ENCODE data around the gene IGIP.
A peak's percentile ranks its signal among the peaks of the same experiment; 100 is the strongest.

IGIP gene

DNA sequence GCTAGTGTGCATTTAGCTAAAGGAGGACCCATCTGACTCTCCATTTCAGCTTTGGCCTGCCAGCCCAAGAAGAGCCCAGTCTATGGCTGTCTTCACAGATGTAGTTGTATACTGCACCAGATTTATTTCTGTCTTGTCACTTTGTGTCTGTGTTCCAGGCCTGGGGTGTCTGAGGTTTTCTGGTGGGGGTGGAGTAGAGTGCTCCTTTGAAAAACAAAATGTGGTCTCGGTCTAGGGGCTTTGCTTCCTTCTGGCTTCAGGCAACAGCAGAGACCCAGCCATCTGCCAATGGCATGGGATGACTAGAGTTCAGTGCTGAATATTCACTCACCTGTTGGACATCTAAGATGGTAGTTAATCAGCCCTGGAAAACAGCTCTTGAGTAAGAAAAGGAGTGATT lies 10.9 kb downstream of the IGIP start:
- no peak overlapping the region for H3K4me3 ChIP-seq (ENCODE audit: low read depth, low read length)
- TF ChIP-seq, protein P1, sequence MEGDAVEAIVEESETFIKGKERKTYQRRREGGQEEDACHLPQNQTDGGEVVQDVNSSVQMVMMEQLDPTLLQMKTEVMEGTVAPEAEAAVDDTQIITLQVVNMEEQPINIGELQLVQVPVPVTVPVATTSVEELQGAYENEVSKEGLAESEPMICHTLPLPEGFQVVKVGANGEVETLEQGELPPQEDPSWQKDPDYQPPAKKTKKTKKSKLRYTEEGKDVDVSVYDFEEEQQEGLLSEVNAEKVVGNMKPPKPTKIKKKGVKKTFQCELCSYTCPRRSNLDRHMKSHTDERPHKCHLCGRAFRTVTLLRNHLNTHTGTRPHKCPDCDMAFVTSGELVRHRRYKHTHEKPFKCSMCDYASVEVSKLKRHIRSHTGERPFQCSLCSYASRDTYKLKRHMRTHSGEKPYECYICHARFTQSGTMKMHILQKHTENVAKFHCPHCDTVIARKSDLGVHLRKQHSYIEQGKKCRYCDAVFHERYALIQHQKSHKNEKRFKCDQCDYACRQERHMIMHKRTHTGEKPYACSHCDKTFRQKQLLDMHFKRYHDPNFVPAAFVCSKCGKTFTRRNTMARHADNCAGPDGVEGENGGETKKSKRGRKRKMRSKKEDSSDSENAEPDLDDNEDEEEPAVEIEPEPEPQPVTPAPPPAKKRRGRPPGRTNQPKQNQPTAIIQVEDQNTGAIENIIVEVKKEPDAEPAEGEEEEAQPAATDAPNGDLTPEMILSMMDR (IDR thresholded peaks at IDR 0.05; ENCODE audit: borderline replicate concordance, insufficient read depth, low read depth, low read length), result no peak

DNA sequence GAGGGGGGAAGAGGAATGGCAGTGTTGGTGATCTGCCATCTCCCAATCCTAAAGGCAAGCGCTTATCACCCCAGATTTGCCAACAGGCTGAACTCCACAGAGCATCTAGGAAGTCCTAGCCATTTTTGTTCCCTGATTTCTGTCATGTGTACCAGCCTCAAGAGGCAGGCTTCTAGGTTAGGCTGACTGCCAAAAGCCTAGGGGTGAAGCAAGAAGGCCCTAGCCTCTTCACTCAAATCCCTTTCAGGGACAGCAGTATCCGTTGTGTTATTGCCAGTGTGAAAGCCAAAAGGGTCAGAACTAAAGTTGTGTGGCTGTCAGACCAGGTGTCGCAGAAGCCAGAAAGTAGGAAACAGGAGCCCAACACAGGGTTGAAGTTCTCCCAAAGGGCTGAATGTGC lies 14.7 kb downstream of the IGIP start:
- TF ChIP-seq, protein P1 (IDR thresholded peaks at IDR 0.05; ENCODE audit: borderline replicate concordance, insufficient read depth, low read depth, low read length), result no peak

DNA sequence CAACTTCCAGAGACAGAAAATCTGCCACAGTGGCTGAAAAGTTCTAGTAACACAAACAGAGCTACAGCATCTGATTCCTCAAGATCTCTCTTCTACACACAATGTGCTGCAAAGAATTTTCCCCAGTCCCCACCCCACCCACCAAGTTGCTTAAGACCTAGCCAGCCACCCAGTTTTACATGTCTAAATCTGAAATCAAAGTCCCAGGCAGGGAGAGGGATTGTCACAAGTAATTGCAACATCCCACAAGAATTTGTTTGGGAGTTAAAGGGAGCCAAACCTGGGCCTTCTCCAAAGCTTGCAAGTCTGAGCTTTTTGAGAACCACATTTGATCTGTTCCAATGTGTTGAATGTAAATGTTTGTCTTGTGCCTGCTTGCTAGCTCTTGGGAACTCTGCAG lies 15.5 kb downstream of the IGIP start:
- no peak overlapping the region for H3K4me3 ChIP-seq (ENCODE audit: low read depth, low read length)
- TF ChIP-seq, protein P1 (IDR thresholded peaks at IDR 0.05; ENCODE audit: borderline replicate concordance, insufficient read depth, low read depth, low read length), result no peak

More for the DNA sequence above, 14.7 kb downstream of the IGIP start:
- no peak overlapping the region for H3K4me3 ChIP-seq (ENCODE audit: low read depth, low read length)

DNA sequence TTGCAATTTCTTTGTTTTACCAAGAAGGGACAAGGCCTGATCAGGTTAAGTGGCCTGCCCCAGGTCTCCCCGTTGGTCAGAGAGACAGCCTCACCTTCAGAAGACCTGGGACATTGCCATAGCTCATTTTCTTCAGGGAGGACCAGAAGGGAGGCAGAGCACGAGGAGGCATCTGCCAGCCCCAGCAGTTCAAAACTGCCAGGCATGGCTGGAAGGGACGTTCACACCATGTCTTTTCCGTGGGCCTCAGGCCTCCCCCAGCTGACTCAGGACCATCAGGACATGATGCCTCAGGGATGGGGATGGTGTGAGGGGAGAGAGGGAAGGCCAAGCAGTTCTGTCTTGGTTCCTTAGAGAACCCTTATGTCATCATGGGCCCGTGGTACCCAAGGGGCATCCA lies 16.5 kb downstream of the IGIP start:
- H3K4me3 ChIP-seq (ENCODE audit: low read depth, low read length), result no peak overlapping the region
- TF ChIP-seq, protein P1 (IDR thresholded peaks at IDR 0.05; ENCODE audit: borderline replicate concordance, insufficient read depth, low read depth, low read length), result no peak

DNA sequence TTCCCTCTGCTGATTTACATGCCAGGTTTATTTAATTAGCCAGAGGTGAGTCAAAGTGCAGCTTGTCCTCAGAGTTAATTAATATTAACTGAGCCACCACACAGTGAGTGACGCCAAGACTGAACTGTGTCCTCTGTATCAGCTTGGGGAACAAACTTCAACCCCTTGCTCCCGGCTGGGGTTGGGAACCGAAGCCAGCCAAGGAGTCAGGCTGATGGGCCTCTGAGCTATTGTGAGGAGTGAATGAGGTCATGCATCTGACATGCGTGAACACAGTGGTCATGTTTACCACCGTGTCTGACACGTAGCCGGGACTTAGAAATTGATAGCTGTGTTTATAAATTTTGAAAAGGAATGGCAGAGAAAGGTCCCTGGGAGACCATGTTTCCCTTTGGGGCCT lies 17.1 kb downstream of the IGIP start:
- TF ChIP-seq, protein P1 (IDR thresholded peaks at IDR 0.05; ENCODE audit: borderline replicate concordance, insufficient read depth, low read depth, low read length), result no peak
- no peak overlapping the region for H3K4me3 ChIP-seq (ENCODE audit: low read depth, low read length)

DNA sequence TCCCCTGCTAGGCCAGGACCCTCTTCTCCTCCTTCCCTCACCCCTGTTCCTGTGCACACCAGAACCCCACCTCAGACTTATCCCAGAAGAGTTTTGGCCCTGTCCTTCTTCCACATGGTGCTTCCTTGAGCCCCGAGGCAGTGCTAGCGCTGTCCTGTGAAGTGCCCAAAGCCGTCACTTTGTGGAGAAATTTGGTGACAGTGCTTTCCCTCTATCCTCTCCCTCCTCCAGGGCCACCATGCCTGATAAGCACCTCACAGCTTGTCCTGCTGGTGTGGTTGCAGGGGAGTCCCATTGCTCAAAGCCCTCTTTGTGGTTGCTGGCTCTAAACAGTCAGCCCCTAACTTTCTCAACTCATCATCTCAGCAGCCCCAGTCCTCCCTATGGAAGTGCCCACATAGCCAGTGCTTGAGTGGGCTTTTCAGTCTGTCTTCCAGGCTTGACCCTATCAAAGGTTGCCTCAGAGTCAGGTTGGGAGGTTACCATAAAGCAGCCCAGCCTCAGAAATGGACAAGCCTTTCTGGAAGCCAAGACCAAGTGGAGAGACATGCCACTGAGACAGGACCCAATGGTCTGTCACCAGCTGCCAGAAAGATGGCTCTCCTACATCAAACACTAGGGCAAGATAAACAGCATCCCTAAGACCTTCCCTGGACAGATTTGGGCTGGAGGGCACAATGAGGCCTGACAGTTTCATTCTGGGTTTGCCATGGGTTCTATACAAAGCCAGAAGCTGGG lies 18.0 kb downstream of the IGIP start:
- TF ChIP-seq, protein P1 (IDR thresholded peaks at IDR 0.05; ENCODE audit: borderline replicate concordance, insufficient read depth, low read depth, low read length), result no peak
- no peak overlapping the region for H3K4me3 ChIP-seq (ENCODE audit: low read depth, low read length)

DNA sequence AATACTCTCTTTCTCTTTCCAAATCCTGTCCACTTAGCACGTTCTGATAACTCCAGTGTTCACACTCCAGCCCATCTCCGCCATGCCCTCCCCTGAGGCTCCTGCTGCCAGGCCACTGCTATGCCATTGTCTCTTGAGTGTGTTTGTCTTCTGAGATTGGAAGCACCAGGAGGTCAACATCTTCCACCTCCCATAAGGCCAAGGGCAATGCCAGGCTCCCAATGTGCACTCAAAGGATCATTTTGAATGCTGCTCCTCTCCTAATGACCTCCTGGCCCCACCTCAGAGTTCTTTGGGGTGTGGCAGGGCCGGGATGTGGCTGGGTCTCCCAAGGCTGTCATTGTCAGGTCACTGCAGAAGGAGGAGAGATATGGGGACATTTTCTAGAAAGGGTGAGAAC lies 19.5 kb downstream of the IGIP start:
- H3K4me3 ChIP-seq (ENCODE audit: low read depth, low read length), result peak overlapping the region; percentile 21
- TF ChIP-seq, protein P1 (IDR thresholded peaks at IDR 0.05; ENCODE audit: borderline replicate concordance, insufficient read depth, low read depth, low read length), result no peak

Measured in GM12875 (cell line).